Mammary epithelial cell (primary cell): ENCODE measurements around the gene DNAL1.

Experiments used
- CTCF ChIP-seq, 2 donors: IDR thresholded peaks in 1 of 2; conservative IDR thresholded peaks in 1 of 2; 2 replicates each; pipeline ENCODE4 v1.5.1; 2011 to 2012; ENCODE audit warnings: inconsistent platforms in 2 of 2, low read length in 2 of 2, mild to moderate bottlenecking in 2 of 2, control low read depth in 1 of 2, low read depth in 1 of 2; ENCODE audit not compliant: insufficient read depth in 1 of 2; ENCODE audit errors: extremely low read depth in 1 of 2
- EZH2 ChIP-seq: IDR thresholded peaks from 2 replicates; pipeline ENCODE4 v1.6.1; 2012; ENCODE audit warnings: low read length, inconsistent platforms, borderline replicate concordance

DNA sequence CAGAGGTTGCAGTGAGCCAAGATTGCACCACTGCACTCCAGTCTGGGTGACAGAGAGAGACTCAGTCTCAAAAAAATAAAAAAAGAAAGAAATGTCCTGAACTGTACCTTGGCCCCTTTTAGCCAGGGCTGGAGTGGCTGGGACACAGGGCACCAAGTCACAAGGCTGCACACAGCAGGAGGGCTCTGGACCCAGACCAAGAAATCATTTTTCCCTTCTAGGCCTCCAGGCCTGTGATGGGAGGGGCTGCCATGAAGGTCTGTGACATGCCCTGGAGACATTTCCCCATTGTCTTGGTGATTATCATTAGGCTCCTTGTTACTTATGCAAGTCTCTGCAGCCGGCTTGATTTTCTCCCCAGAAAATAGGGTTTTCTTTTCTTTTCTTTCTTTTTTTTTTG is 37.5 kb upstream of the DNAL1 start:
- TF ChIP-seq CTCF (conservative IDR thresholded peaks at IDR 0.05 in 1 of 2, IDR thresholded peaks at IDR 0.05 in 1 of 2; ENCODE audit: extremely low read depth in 1 of 2, insufficient read depth in 1 of 2, low read depth in 1 of 2, low read length in 2 of 2) (no peak), EZH2 (no peak)
